Measurements from ENCODE around the gene PTGES2.

PTGES2 gene

DNA sequence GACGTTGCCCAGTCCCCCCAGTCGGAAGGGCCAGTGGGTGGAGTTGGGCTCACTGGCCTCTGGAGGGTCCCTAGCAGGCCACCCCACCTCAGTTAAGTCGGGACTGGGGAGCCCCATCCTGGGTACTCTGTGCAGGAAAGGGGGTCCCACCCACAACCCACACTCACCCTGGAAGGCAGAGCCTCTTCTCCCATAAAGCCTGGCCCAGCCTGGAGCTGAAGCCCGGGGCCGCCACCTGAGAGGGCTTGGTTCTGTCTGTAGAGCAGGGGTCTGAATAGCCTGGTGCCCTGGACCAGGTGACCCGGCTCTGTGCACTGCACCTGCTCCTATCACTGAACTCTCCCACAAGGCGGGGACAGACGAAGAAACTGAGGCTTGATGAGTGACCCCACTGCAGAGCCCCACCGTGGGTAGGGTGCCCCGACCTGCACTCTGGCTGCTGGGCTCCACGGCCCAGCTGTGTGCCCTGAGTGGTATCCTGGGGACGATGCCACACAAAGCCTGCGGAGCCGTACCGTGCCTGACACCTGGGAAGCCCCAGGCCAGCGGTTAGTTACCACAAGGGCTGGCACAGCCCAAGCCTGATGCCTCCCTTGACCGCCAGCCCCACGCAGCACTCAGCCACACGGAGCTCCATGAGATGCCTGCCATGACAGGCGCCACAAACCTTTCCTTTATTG lies 7.3 kb downstream of the PTGES2 start:
- H2AFZ ChIP-seq (ENCODE audit: insufficient read depth, low read length, poor library complexity) = no peak overlapping the region
- no peak overlapping the region for H2BK120ac ChIP-seq (ENCODE audit: insufficient read depth, low read length, poor library complexity)
- no peak overlapping the region for H3K18ac ChIP-seq (ENCODE audit: low read length)
- no peak overlapping the region for H3K4me2 ChIP-seq (ENCODE audit: low read length)
- H3K4me3 ChIP-seq (ENCODE audit: low read depth, low read length) = no peak overlapping the region
- no peak overlapping the region for H3K9ac ChIP-seq (ENCODE audit: low read length)
- no peak overlapping the region for H3K14ac ChIP-seq (ENCODE audit: low read length)
- H3K27ac ChIP-seq (ENCODE audit: low read depth, low read length) = no peak overlapping the region
- H3K23ac ChIP-seq (ENCODE audit: low read length) = no peak overlapping the region
- H3K79me1 ChIP-seq (ENCODE audit: low read length) = no peaks in the 10 kb centered on the region
- no peak overlapping the region for H2AK5ac ChIP-seq (ENCODE audit: low read length)
- H4K12ac ChIP-seq (ENCODE audit: low read depth, low read length) = no peak overlapping the region
- H3K9me3 ChIP-seq (ENCODE audit: insufficient read depth, low read depth, low read length) = peaks cover 2% of the 10 kb centered on the region
- no peaks in the 10 kb centered on the region for H3K79me2 ChIP-seq (ENCODE audit: control insufficient read depth, insufficient read depth, low read length, poor library complexity)
- no peaks in the 10 kb centered on the region for H3K27me3 ChIP-seq (ENCODE audit: insufficient read depth, low read length)
- H3K4me1 ChIP-seq (ENCODE audit: control insufficient read depth in 1 of 2, insufficient read depth in 2 of 2, low read length in 2 of 2) = no peaks in the 10 kb centered on the region
- no CpG with 5 or more reads among the region's 20 CpGs for WGBS (ENCODE audit: extremely low coverage, insufficient coverage, insufficient read length)
- peaks cover 40 to 48% of the 10 kb centered on the region in 2 experiments for H3K36me3 ChIP-seq (ENCODE audit: control insufficient read depth in 1 of 2, insufficient read depth in 2 of 2, low read length in 2 of 2)
- H4K91ac ChIP-seq (ENCODE audit: low read depth, low read length) = no peak overlapping the region
- no peak overlapping the region for H3K4ac ChIP-seq (ENCODE audit: low read depth, low read length)
- DNase-seq = no peak
- H2BK5ac ChIP-seq (ENCODE audit: low read depth, low read length, poor library complexity) = no peak overlapping the region
- H4K8ac ChIP-seq (ENCODE audit: low read depth, low read length) = no peak overlapping the region
- no peak overlapping the region for H2BK12ac ChIP-seq (ENCODE audit: low read length)

DNA sequence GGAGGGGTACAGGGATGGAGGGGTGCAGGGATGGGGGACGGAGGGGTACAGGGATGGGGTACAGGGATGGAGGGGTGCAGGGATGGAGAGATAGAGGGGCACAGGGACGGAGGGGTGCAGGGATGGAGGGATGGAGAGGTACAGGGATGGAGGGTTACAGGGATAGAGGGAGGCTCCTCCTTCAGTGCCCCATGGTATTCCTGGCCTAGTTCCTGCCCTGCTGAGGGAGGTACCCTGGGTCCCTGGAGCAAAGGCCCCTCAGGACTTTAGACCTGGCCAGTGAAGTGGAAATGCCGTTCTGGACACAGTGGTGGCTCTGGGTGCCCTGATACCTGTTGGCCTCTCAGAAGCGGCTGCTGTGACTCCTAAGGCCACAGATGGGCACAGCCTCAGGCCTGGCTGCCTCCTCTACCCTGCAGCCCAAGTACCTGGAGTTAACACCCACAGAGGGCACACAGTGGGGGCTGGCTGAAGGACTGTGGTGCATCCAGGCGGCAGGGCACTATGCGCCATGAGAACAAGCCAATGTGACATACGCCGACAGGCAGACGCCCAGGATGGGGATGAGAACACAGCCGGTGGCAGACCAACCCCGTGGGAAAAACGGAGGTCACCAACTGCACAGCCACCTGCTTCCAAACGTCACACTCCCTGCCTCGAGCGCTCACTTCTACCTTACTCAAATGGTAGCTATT lies 8.4 kb downstream of the PTGES2 start:
- H3K23ac ChIP-seq (ENCODE audit: low read length) = no peak overlapping the region
- no peak overlapping the region for H3K4me3 ChIP-seq (ENCODE audit: low read depth, low read length)
- H4K12ac ChIP-seq (ENCODE audit: low read depth, low read length) = no peak overlapping the region
- H3K9ac ChIP-seq (ENCODE audit: low read length) = no peak overlapping the region
- H3K36me3 ChIP-seq (ENCODE audit: control insufficient read depth in 1 of 2, insufficient read depth in 2 of 2, low read length in 2 of 2) = peaks cover 38 to 43% of the 10 kb centered on the region in 2 experiments
- no peak overlapping the region for H3K18ac ChIP-seq (ENCODE audit: low read length)
- H3K4me1 ChIP-seq (ENCODE audit: control insufficient read depth in 1 of 2, insufficient read depth in 2 of 2, low read length in 2 of 2) = no peaks in the 10 kb centered on the region
- no peak overlapping the region for H2BK120ac ChIP-seq (ENCODE audit: insufficient read depth, low read length, poor library complexity)
- no peak overlapping the region for H2AFZ ChIP-seq (ENCODE audit: insufficient read depth, low read length, poor library complexity)
- H2BK12ac ChIP-seq (ENCODE audit: low read length) = no peak overlapping the region
- H3K27me3 ChIP-seq (ENCODE audit: insufficient read depth, low read length) = no peaks in the 10 kb centered on the region
- H2BK5ac ChIP-seq (ENCODE audit: low read depth, low read length, poor library complexity) = no peak overlapping the region
- H3K27ac ChIP-seq (ENCODE audit: low read depth, low read length) = no peak overlapping the region
- no peaks in the 10 kb centered on the region for H3K79me2 ChIP-seq (ENCODE audit: control insufficient read depth, insufficient read depth, low read length, poor library complexity)
- H3K4ac ChIP-seq (ENCODE audit: low read depth, low read length) = no peak overlapping the region
- no peak overlapping the region for H3K14ac ChIP-seq (ENCODE audit: low read length)
- H4K8ac ChIP-seq (ENCODE audit: low read depth, low read length) = no peak overlapping the region
- DNase-seq = no peak
- H3K4me2 ChIP-seq (ENCODE audit: low read length) = no peak overlapping the region
- H2AK5ac ChIP-seq (ENCODE audit: low read length) = no peak overlapping the region
- no peaks in the 10 kb centered on the region for H3K79me1 ChIP-seq (ENCODE audit: low read length)
- WGBS (ENCODE audit: extremely low coverage, insufficient coverage, insufficient read length) = no CpG with 5 or more reads among the region's 15 CpGs
- no peak overlapping the region for H4K91ac ChIP-seq (ENCODE audit: low read depth, low read length)
- H3K9me3 ChIP-seq (ENCODE audit: insufficient read depth, low read depth, low read length) = peaks cover 2% of the 10 kb centered on the region

DNA sequence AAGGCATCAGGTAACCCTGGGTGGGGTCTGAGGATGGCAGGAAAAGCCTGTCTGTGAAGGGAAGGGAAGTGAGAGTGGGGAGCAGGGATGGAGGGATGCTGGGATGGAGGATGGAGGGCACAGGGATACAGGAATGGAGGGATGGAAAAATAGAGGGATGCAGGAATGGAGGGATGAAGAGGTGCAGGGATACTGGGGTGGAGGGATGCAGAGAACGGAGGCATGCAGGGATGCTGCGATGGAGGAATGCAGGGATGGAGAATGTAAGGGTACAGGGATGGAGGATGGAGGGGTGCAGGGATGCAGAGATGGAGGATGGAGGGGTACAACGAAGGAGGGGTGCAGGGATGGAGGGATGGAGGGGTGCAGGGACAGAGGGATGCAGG lies 9.1 kb downstream of the PTGES2 start:
- Histone ChIP-seq H2AFZ (ENCODE audit: insufficient read depth, low read length, poor library complexity) (no peak overlapping the region), H3K14ac (ENCODE audit: low read length) (no peak overlapping the region), H3K4me3 (ENCODE audit: low read depth, low read length) (no peak overlapping the region), H2AK5ac (ENCODE audit: low read length) (no peak overlapping the region), H2BK12ac (ENCODE audit: low read length) (no peak overlapping the region), H4K8ac (ENCODE audit: low read depth, low read length) (no peak overlapping the region), H4K91ac (ENCODE audit: low read depth, low read length) (no peak overlapping the region), H3K18ac (ENCODE audit: low read length) (no peak overlapping the region), H3K4me2 (ENCODE audit: low read length) (no peak overlapping the region), H3K23ac (ENCODE audit: low read length) (no peak overlapping the region), H3K27ac (ENCODE audit: low read depth, low read length) (no peak overlapping the region), H2BK120ac (ENCODE audit: insufficient read depth, low read length, poor library complexity) (no peak overlapping the region), H2BK5ac (ENCODE audit: low read depth, low read length, poor library complexity) (no peak overlapping the region), H3K79me2 (ENCODE audit: control insufficient read depth, insufficient read depth, low read length, poor library complexity) (no peaks in the 10 kb centered on the region), H3K27me3 (ENCODE audit: insufficient read depth, low read length) (no peaks in the 10 kb centered on the region), H3K79me1 (ENCODE audit: low read length) (no peaks in the 10 kb centered on the region), H3K9ac (ENCODE audit: low read length) (no peak overlapping the region), H3K4ac (ENCODE audit: low read depth, low read length) (no peak overlapping the region), H3K9me3 (ENCODE audit: insufficient read depth, low read depth, low read length) (peaks cover 4% of the 10 kb centered on the region), H3K4me1 (ENCODE audit: control insufficient read depth in 1 of 2, insufficient read depth in 2 of 2, low read length in 2 of 2) (no peaks in the 10 kb centered on the region), H4K12ac (ENCODE audit: low read depth, low read length) (no peak overlapping the region), H3K36me3 (ENCODE audit: control insufficient read depth in 1 of 2, insufficient read depth in 2 of 2, low read length in 2 of 2) (peaks cover 38 to 39% of the 10 kb centered on the region in 2 experiments)
- no CpG with 5 or more reads among the region's 3 CpGs for WGBS (ENCODE audit: extremely low coverage, insufficient coverage, insufficient read length)
- no peak for DNase-seq

GRCh38 chr9:128117613-128118471 lies 9.7 kb downstream of the PTGES2 start:
- H3K18ac ChIP-seq (ENCODE audit: low read length) = no peak overlapping the region
- H3K4me2 ChIP-seq (ENCODE audit: low read length) = peak overlapping the region; percentile 32
- no peaks in the 10 kb centered on the region for H3K27me3 ChIP-seq (ENCODE audit: insufficient read depth, low read length)
- H3K79me1 ChIP-seq (ENCODE audit: low read length) = no peaks in the 10 kb centered on the region
- H3K9ac ChIP-seq (ENCODE audit: low read length) = no peak overlapping the region
- no peaks in the 10 kb centered on the region for H3K4me1 ChIP-seq (ENCODE audit: control insufficient read depth in 1 of 2, insufficient read depth in 2 of 2, low read length in 2 of 2)
- H2AK5ac ChIP-seq (ENCODE audit: low read length) = no peak overlapping the region
- no peak overlapping the region for H2AFZ ChIP-seq (ENCODE audit: insufficient read depth, low read length, poor library complexity)
- peak; percentile 89 to 99 for DNase-seq
- H3K4ac ChIP-seq (ENCODE audit: low read depth, low read length) = no peak overlapping the region
- no peaks in the 10 kb centered on the region for H3K79me2 ChIP-seq (ENCODE audit: control insufficient read depth, insufficient read depth, low read length, poor library complexity)
- no peak overlapping the region for H4K91ac ChIP-seq (ENCODE audit: low read depth, low read length)
- H3K27ac ChIP-seq (ENCODE audit: low read depth, low read length) = no peak overlapping the region
- no peak overlapping the region for H2BK120ac ChIP-seq (ENCODE audit: insufficient read depth, low read length, poor library complexity)
- no peak overlapping the region for H3K23ac ChIP-seq (ENCODE audit: low read length)
- H3K14ac ChIP-seq (ENCODE audit: low read length) = no peak overlapping the region
- H3K4me3 ChIP-seq (ENCODE audit: low read depth, low read length) = no peak overlapping the region
- WGBS (ENCODE audit: extremely low coverage, insufficient coverage, insufficient read length) = no CpG with 5 or more reads among the region's 27 CpGs
- peaks cover 4% of the 10 kb centered on the region for H3K9me3 ChIP-seq (ENCODE audit: insufficient read depth, low read depth, low read length)
- no peak overlapping the region for H4K8ac ChIP-seq (ENCODE audit: low read depth, low read length)
- peaks cover 36% of the 10 kb centered on the region in 2 experiments for H3K36me3 ChIP-seq (ENCODE audit: control insufficient read depth in 1 of 2, insufficient read depth in 2 of 2, low read length in 2 of 2)
- H2BK5ac ChIP-seq (ENCODE audit: low read depth, low read length, poor library complexity) = no peak overlapping the region
- H2BK12ac ChIP-seq (ENCODE audit: low read length) = no peak overlapping the region
- H4K12ac ChIP-seq (ENCODE audit: low read depth, low read length) = no peak overlapping the region

Data from trophoblast cell (in vitro differentiated cells and primary cell).